Gastrocnemius medialis (tissue), 4 donors: ENCODE data around the gene ARHGEF39. TPM values are rescaled to one million over a fixed set of nuclear protein-coding genes. Genes with fewer than 3 reads are reported as not detected.

ENCODE experiments used
- ATAC-seq, 2 donors: fragments of 150-250 bp; one replicate each; pipeline ENCODE4 v1.9.1; 2016
- DNase-seq, 2 donors: peaks; one replicate each; pipeline ENCODE4 v3.0.0-alpha.2; 2019
- H3K27ac ChIP-seq, 4 donors: fragments of 200-600 bp; sonication (generic); 1 replicate in 1 of 4; 2 replicates in 3 of 4; pipeline ENCODE4 v1.5.1; 2016 to 2018; ENCODE audit warnings: mild to moderate bottlenecking in 2 of 4, moderate library complexity in 1 of 4
- H3K27me3 ChIP-seq, 3 donors: fragments of 200-600 bp; sonication (generic) in 2 of 3; 1 replicate in 1 of 3; 2 replicates in 2 of 3; pipeline versions ENCODE4 v1.5.1 to v1.6.0; 2016 to 2019; ENCODE audit warnings: mild to moderate bottlenecking in 1 of 3, moderate library complexity in 1 of 3
- H3K36me3 ChIP-seq, 2 donors: fragments of 200-600 bp; sonication (generic) in 1 of 2; one replicate each; pipeline ENCODE4 v1.5.1; 2017 to 2018
- H3K4me1 ChIP-seq, 2 donors: fragments of 200-600 bp; sonication (generic) in 1 of 2; one replicate each; pipeline ENCODE4 v1.5.1; 2016 to 2017; ENCODE audit warnings: mild to moderate bottlenecking in 2 of 2
- H3K4me3 ChIP-seq, 4 donors: fragments of 200-600 bp; sonication (generic) in 3 of 4; 1 replicate in 1 of 4; 2 replicates in 3 of 4; pipeline ENCODE4 v1.5.1; 2016 to 2019; ENCODE audit warnings: mild to moderate bottlenecking in 2 of 4
- H3K9me3 ChIP-seq, 3 donors: fragments of 200-600 bp; sonication (generic) in 2 of 3; 1 replicate in 1 of 3; 2 replicates in 2 of 3; pipeline ENCODE4 v1.5.1; 2016 to 2019
- POLR2A ChIP-seq, 2 donors: fragments of 450-650 bp; IDR thresholded peaks; one replicate each; pipeline ENCODE4 v1.6.1; 2017; ENCODE audit warnings: antibody characterized with exemption in 2 of 2, mild to moderate bottlenecking in 2 of 2, moderate library complexity in 2 of 2
- in situ Hi-C, 4 donors: fragments of 200-750 bp; cut with MboI; loops; one replicate each; pipeline versions ENCODE4 v1.15.0 to v1.8.0; 2017; ENCODE audit warnings: low sequenced_read_pairs in 4 of 4
- intact Hi-C: fragments of 100-400 bp; cut with DNase I; formaldehyde crosslinking; loops from one replicate; pipeline ENCODE4 v1.15.1; 2023; ENCODE audit warnings: low total_unique reads
- total RNA-seq, 4 donors: library from RNA; depleted of rRNA; stranded (reverse); fragments of >200 nt; gene quantifications; one replicate each; pipeline versions ENCODE4 v1.1.0 to v1.2.3, GENCODE V29; 2016
- TF ChIP-seq, protein P1 (sequence below), 5 experiments: fragments of 450-650 bp in 3 of 5; fragments of 200-600 bp in 2 of 5; sonication (generic) in 2 of 5; IDR thresholded peaks in 4 of 5; conservative IDR thresholded peaks in 1 of 5; 1 replicate in 4 of 5; 2 replicates in 1 of 5; pipeline ENCODE4 v1.5.1; 2016 to 2019; ENCODE audit warnings: antibody characterized with exemption in 5 of 5, mild to moderate bottlenecking in 3 of 5, moderate library complexity in 3 of 5

Gene ARHGEF39
- total RNA-seq, 4 donors from 2014 or later, result 0.07 to 0.10 TPM; not detected in 2

GRCh38 chr9:35679091-35679490 lies 14.1 kb upstream of the ARHGEF39 start:
- DNase-seq (no peak), ATAC-seq (no peak)
- no peaks in the 10 kb centered on the region for H3K27me3 ChIP-seq
- in situ Hi-C loops (no loop called here), intact Hi-C loops (no loop called here)
- no peaks in the 10 kb centered on the region for H3K9me3 ChIP-seq
- TF ChIP-seq POLR2A (IDR thresholded peaks at IDR 0.05), result no peak
- TF ChIP-seq, protein P1, sequence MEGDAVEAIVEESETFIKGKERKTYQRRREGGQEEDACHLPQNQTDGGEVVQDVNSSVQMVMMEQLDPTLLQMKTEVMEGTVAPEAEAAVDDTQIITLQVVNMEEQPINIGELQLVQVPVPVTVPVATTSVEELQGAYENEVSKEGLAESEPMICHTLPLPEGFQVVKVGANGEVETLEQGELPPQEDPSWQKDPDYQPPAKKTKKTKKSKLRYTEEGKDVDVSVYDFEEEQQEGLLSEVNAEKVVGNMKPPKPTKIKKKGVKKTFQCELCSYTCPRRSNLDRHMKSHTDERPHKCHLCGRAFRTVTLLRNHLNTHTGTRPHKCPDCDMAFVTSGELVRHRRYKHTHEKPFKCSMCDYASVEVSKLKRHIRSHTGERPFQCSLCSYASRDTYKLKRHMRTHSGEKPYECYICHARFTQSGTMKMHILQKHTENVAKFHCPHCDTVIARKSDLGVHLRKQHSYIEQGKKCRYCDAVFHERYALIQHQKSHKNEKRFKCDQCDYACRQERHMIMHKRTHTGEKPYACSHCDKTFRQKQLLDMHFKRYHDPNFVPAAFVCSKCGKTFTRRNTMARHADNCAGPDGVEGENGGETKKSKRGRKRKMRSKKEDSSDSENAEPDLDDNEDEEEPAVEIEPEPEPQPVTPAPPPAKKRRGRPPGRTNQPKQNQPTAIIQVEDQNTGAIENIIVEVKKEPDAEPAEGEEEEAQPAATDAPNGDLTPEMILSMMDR (IDR thresholded peaks at IDR 0.05 in 4 of 5, conservative IDR thresholded peaks at IDR 0.05 in 1 of 5), result no peak
- H3K4me3 ChIP-seq, result no peak overlapping the region
- peaks cover under 1 to 12% of the 10 kb centered on the region in 2 donors for H3K4me1 ChIP-seq
- H3K27ac ChIP-seq, result no peak overlapping the region
- peaks cover 0 to 15% of the 10 kb centered on the region in 2 donors for H3K36me3 ChIP-seq

DNA sequence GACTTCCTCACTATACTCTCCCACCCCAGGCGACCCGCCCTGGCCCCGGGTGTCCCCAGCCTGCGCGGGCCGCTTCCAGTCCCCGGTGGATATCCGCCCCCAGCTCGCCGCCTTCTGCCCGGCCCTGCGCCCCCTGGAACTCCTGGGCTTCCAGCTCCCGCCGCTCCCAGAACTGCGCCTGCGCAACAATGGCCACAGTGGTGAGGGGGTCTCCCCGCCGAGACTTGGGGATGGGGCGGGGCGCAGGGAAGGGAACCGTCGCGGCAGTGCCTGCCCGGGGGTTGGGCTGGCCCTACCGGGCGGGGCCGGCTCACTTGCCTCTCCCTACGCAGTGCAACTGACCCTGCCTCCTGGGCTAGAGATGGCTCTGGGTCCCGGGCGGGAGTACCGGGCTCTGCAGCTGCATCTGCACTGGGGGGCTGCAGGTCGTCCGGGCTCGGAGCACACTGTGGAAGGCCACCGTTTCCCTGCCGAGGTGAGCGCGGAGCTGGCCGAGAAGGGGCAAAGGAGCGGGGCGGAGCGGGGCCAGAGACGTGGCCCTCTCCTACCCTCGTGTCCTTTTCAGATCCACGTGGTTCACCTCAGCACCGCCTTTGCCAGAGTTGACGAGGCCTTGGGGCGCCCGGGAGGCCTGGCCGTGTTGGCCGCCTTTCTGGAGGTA lies 10.9 kb upstream of the ARHGEF39 start:
- DNase-seq, result no peak
- in situ Hi-C loops (no loop called here), intact Hi-C loops (no loop called here)
- Histone ChIP-seq H3K27ac (no peak overlapping the region), H3K9me3 (no peaks in the 10 kb centered on the region), H3K4me1 (peaks cover 7 to 24% of the 10 kb centered on the region in 2 donors), H3K27me3 (no peaks in the 10 kb centered on the region), H3K4me3 (peak overlapping the region; percentile 49 to 81 (median 56)), H3K36me3 (no peaks in the 10 kb centered on the region)
- TF ChIP-seq, protein P1 (IDR thresholded peaks at IDR 0.05 in 4 of 5, conservative IDR thresholded peaks at IDR 0.05 in 1 of 5), result no peak
- TF ChIP-seq POLR2A (IDR thresholded peaks at IDR 0.05), result no peak
- ATAC-seq, result peak in 1 of 2 donors; percentile 12

GRCh38 chr9:35675204-35675603 lies 10.2 kb upstream of the ARHGEF39 start:
- Histone ChIP-seq H3K27me3 (no peaks in the 10 kb centered on the region), H3K4me1 (peaks cover 7 to 24% of the 10 kb centered on the region in 2 donors), H3K36me3 (no peaks in the 10 kb centered on the region), H3K27ac (no peak overlapping the region), H3K9me3 (no peaks in the 10 kb centered on the region), H3K4me3 (peak overlapping the region; percentile 49 to 81 (median 56))
- ATAC-seq, result no peak
- intact Hi-C loops (no loop called here), in situ Hi-C loops (no loop called here)
- no peak for DNase-seq
- TF ChIP-seq, protein P1 (IDR thresholded peaks at IDR 0.05 in 4 of 5, conservative IDR thresholded peaks at IDR 0.05 in 1 of 5), result no peak
- no peak for TF ChIP-seq POLR2A (IDR thresholded peaks at IDR 0.05)

DNA sequence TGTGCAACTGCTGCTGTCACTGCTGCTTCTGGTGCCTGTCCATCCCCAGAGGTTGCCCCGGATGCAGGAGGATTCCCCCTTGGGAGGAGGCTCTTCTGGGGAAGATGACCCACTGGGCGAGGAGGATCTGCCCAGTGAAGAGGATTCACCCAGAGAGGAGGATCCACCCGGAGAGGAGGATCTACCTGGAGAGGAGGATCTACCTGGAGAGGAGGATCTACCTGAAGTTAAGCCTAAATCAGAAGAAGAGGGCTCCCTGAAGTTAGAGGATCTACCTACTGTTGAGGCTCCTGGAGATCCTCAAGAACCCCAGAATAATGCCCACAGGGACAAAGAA lies 9.0 kb upstream of the ARHGEF39 start:
- in situ Hi-C loops (loop anchor here in 1 of 4 donors (25.0 kb wide), 1 partner anchor 112 kb away; a partner anchor contains a TSS), intact Hi-C loops (no loop called here)
- Histone ChIP-seq H3K9me3 (no peaks in the 10 kb centered on the region), H3K4me1 (peaks cover 7 to 24% of the 10 kb centered on the region in 2 donors), H3K36me3 (no peaks in the 10 kb centered on the region), H3K27ac (peak overlapping the region in 2 of 4 donors; percentile 22 to 38), H3K27me3 (no peaks in the 10 kb centered on the region), H3K4me3 (no peak overlapping the region)
- TF ChIP-seq, protein P1 (IDR thresholded peaks at IDR 0.05 in 4 of 5, conservative IDR thresholded peaks at IDR 0.05 in 1 of 5), result no peak
- no peak for TF ChIP-seq POLR2A (IDR thresholded peaks at IDR 0.05)
- ATAC-seq, result no peak
- DNase-seq, result no peak
